Measurements from ENCODE around the gene TBL2. TPM values are rescaled to one million over a fixed set of nuclear protein-coding genes. Genes with fewer than 3 reads are reported as not detected.

Gene TBL2
- total and polyA plus RNA-seq, 10 of the 15 experiments (the other 5 are each of a cell fraction or from before 2014, with no cell fraction given): 1.1 to 49.7 (median 26.7) TPM

DNA sequence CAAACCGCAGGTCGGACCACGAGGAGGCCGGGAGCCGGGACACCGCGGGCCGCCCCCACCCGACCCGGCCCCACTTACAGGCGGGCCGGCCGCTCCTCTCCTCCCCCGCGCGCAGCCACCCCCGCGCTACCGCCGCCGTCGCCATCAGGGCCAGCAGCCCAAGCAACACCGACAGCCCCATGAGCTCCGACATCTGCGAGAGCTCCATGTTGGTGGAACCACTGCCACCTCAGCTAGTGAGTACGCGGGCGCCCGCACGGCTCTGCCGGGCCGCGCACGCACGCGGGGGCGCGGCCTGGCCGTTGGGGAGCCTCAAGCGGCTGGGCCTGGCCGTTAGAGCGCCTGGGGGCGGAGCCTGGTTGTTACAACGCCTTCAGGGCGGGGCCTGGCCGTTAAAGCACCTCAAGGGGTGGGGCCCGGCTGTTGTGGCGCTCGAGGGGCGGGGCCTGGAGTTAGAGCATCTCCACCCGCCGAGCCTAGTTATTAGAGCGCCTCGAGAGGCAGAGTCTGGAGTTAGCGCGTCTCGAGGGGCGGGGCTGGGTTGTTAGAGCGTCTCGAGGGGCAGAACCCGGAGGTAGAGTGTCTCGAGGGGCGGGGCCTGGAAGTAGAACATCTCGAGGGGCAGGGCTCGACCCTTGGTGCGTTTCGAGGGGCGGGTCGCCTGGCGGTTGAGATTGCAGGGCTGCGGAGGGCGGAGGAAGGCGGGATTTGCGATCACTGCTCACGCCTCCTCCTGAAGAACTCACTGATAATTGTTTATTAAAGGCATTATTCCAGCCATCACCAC, at the start of gene TBL2 (continued):
- TF ChIP-seq FOXK2 (IDR thresholded peaks at IDR 0.05) (no peak), NFIC (IDR thresholded peaks at IDR 0.05; ENCODE audit: low read depth, low read length) (no peak), RUNX3 (IDR thresholded peaks at IDR 0.05; ENCODE audit: low read length) (no peak; the same call in 1 of the 2 replicates), GABPA (IDR thresholded peaks at IDR 0.05; ENCODE audit: low read depth) (no peak), ZSCAN29 (IDR thresholded peaks at IDR 0.05) (no peak), SMARCA5 (IDR thresholded peaks at IDR 0.05) (peak; percentile 89; the same call in 1 of the 2 replicates), ZNF622 (IDR thresholded peaks at IDR 0.05) (no peak), SUZ12 (IDR thresholded peaks at IDR 0.05; ENCODE audit: unreplicated experiment) (no peak), POU2F2 (IDR thresholded peaks at IDR 0.05; ENCODE audit: borderline replicate concordance, low read depth, low read length) (peak; percentile 61; the same call in 1 of the 3 replicates), IKZF1 (conservative IDR thresholded peaks at IDR 0.05) (peak; percentile 54; the same call in 1 of the 2 replicates), HDAC6 (IDR thresholded peaks at IDR 0.05; ENCODE audit: unreplicated experiment) (no peak), CHD2 (IDR thresholded peaks at IDR 0.05; ENCODE audit: borderline replicate concordance, low read depth, low read length) (0 out of 2 replicates have a peak, but pooled peaks have one; percentile 10), TCF7 (IDR thresholded peaks at IDR 0.05; ENCODE audit: borderline replicate concordance) (no peak), TBL1XR1 (IDR thresholded peaks at IDR 0.05; ENCODE audit: low read depth, low read length) (no peak), SIX5 (IDR thresholded peaks at IDR 0.05; ENCODE audit: low read depth, low read length, severe bottlenecking) (no peak), STAT3 (IDR thresholded peaks at IDR 0.05; ENCODE audit: low read depth, low read length) (no peak), MYB (IDR thresholded peaks at IDR 0.05; ENCODE audit: borderline replicate concordance, low read depth, low read length) (peak; percentile 51; the same call in 1 of the 2 replicates), ZNF384 (IDR thresholded peaks at IDR 0.05; ENCODE audit: borderline replicate concordance, low read depth, low read length) (no peak), EED (IDR thresholded peaks at IDR 0.05; ENCODE audit: low read depth) (no peak), BACH1 (IDR thresholded peaks at IDR 0.05; ENCODE audit: borderline replicate concordance) (peak; percentile 81; the same call in 1 of the 2 replicates)
- TF ChIP-seq, protein P1, sequence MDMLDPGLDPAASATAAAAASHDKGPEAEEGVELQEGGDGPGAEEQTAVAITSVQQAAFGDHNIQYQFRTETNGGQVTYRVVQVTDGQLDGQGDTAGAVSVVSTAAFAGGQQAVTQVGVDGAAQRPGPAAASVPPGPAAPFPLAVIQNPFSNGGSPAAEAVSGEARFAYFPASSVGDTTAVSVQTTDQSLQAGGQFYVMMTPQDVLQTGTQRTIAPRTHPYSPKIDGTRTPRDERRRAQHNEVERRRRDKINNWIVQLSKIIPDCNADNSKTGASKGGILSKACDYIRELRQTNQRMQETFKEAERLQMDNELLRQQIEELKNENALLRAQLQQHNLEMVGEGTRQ (IDR thresholded peaks at IDR 0.05; ENCODE audit: borderline replicate concordance, low read depth, low read length): no peak
- TF ChIP-seq, protein P2, sequence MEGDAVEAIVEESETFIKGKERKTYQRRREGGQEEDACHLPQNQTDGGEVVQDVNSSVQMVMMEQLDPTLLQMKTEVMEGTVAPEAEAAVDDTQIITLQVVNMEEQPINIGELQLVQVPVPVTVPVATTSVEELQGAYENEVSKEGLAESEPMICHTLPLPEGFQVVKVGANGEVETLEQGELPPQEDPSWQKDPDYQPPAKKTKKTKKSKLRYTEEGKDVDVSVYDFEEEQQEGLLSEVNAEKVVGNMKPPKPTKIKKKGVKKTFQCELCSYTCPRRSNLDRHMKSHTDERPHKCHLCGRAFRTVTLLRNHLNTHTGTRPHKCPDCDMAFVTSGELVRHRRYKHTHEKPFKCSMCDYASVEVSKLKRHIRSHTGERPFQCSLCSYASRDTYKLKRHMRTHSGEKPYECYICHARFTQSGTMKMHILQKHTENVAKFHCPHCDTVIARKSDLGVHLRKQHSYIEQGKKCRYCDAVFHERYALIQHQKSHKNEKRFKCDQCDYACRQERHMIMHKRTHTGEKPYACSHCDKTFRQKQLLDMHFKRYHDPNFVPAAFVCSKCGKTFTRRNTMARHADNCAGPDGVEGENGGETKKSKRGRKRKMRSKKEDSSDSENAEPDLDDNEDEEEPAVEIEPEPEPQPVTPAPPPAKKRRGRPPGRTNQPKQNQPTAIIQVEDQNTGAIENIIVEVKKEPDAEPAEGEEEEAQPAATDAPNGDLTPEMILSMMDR (IDR thresholded peaks at IDR 0.05 in 2 of 3, conservative IDR thresholded peaks at IDR 0.05 in 1 of 3; ENCODE audit: control insufficient read depth in 2 of 3, extremely low read depth in 1 of 3, insufficient read depth in 1 of 3, low read depth in 3 of 3, low read length in 3 of 3): peak; percentile 24 to 38 (median 36); a peak in 3 of 6 replicates
- TF ChIP-seq, protein P3, sequence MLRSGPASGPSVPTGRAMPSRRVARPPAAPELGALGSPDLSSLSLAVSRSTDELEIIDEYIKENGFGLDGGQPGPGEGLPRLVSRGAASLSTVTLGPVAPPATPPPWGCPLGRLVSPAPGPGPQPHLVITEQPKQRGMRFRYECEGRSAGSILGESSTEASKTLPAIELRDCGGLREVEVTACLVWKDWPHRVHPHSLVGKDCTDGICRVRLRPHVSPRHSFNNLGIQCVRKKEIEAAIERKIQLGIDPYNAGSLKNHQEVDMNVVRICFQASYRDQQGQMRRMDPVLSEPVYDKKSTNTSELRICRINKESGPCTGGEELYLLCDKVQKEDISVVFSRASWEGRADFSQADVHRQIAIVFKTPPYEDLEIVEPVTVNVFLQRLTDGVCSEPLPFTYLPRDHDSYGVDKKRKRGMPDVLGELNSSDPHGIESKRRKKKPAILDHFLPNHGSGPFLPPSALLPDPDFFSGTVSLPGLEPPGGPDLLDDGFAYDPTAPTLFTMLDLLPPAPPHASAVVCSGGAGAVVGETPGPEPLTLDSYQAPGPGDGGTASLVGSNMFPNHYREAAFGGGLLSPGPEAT (IDR thresholded peaks at IDR 0.05; ENCODE audit: low read depth): no peak
- TF ChIP-seq, protein P4, sequence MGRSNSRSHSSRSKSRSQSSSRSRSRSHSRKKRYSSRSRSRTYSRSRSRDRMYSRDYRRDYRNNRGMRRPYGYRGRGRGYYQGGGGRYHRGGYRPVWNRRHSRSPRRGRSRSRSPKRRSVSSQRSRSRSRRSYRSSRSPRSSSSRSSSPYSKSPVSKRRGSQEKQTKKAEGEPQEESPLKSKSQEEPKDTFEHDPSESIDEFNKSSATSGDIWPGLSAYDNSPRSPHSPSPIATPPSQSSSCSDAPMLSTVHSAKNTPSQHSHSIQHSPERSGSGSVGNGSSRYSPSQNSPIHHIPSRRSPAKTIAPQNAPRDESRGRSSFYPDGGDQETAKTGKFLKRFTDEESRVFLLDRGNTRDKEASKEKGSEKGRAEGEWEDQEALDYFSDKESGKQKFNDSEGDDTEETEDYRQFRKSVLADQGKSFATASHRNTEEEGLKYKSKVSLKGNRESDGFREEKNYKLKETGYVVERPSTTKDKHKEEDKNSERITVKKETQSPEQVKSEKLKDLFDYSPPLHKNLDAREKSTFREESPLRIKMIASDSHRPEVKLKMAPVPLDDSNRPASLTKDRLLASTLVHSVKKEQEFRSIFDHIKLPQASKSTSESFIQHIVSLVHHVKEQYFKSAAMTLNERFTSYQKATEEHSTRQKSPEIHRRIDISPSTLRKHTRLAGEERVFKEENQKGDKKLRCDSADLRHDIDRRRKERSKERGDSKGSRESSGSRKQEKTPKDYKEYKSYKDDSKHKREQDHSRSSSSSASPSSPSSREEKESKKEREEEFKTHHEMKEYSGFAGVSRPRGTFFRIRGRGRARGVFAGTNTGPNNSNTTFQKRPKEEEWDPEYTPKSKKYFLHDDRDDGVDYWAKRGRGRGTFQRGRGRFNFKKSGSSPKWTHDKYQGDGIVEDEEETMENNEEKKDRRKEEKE (IDR thresholded peaks at IDR 0.05): no peak

Measured in GM12878 (cell line).